NCI-H1694 treated with DMSO at 0.1 percent for 48 hours (cell line): ENCODE data around the gene WWP2.

Experiments
- DNase-seq: peaks from one replicate; lab custom pipeline; 2025; lab: John Stamatoyannopoulos, UW

WWP2 gene

DNA sequence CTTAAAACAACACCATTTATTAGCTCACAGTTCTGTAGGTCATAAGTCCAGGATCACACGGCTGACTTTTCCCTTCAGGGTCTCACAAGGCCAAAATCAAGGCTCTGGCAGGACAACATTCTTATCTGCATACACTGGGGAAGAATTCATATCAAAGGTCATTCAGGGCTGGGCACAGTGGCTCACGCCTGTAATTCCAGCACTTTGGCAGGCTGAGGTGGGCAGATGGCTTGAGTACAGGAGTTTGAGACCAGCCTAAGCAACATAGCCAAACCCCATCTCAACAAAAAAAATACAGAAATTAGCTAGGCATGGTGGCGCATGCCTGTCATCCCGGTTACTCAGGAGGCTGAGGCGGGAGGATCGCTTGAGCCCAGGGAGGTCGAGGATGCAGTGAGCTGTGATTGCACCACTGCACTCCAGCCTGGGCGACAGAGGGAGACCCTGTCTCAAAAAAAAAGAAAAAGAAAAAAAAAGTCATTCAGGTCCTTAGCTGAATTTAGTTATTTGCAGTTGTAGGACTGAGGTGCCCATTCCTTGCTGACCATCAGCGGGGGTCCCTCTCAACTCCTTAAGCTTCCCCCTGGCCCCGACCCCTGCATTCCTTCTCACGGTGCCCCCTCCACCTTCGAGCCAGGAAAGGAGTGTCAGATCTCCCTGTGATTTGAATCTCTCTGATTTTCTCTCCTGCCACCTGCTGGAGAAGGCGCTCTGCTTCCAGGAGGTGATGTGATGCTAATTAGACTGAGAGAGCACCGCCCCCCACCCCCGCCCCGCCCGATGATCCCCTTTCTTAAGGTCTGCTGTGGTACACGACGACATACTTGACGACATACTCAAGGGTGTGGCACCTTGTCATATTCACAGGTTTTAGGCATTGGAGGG is 97.2 kb downstream of the WWP2 start:
- peak; percentile 33 for DNase-seq

DNA sequence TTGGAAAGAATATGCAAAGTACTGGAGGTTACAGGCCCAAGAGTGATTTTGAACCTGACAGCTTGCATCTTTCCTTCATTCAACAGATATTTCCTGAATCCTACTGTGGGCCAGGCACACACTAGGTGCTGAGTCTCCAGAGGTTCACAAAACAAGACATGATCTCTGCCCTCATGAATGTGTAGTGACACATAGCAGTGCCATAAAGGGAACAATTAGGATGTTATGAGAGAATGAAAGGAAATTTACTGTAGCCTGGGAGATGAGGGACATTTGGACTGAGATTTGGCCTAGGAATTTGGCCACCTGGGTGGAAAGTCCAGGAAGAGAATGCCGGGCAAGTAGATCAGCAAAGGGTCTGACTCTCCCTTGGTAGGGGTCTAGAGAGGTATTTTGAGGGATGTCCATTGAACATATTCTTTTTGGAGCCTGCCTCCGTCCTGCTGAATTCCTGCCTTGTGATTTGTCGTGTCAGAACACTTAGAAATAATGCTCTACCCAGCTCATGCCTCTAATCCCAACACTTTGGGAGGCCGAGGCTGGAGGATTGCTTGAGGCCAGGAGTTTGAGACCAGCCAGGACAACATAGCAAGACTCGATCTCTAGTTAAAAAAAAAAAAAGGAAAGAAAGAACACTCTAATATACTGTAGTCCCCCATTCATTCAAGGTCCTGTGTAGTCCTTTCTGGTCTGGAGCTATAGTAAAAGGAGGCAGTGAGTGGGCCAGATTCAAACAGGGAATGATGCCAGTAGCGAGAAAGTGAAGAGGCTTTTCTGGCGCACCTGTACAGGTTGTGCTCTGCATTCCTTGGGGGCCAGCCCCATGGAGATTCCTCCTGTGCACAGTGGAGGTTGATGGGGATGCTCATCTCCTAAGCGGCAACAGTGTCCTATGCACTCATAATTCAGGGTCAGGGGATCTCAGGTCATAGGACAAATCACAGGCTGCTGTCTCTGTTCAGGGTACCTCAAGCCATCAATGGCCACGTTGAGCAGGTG is 98.4 kb downstream of the WWP2 start:
- no peak for DNase-seq

DNA sequence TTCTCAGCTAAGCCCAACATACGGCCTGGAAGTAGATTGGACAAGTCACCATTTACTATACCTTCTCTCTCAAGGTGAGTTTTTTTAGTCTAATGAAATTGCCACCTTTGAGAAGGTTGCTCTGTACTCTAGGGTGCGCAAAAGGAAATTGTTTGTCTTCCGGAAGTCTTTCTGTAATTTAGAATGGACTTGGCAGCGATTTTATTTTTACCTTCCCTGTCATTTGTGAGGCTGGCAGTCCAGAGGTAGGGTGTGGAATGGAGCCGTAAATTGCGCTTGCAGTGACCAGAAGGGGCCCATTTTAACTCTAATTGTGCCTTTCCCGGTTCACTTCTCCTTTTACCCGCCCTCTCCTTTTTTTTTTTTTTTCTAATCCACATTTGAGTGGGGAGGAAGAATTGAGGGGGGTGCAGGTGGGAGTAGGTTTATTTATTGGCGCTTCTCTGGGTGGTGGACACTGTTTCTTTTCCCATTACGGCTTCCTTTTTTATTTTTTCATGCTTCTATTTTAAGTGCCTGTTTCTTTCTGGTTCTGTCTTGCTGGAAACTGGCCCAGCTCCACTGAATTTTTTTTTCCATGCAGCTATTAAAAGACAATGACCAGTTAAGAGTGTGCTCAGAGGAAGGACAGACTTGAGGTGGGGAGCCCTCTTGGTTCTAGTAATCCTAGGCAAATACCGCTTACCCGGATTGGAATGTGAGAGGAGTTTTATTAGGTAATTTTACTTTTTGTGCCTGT is 99.3 kb downstream of the WWP2 start:
- DNase-seq = no peak

DNA sequence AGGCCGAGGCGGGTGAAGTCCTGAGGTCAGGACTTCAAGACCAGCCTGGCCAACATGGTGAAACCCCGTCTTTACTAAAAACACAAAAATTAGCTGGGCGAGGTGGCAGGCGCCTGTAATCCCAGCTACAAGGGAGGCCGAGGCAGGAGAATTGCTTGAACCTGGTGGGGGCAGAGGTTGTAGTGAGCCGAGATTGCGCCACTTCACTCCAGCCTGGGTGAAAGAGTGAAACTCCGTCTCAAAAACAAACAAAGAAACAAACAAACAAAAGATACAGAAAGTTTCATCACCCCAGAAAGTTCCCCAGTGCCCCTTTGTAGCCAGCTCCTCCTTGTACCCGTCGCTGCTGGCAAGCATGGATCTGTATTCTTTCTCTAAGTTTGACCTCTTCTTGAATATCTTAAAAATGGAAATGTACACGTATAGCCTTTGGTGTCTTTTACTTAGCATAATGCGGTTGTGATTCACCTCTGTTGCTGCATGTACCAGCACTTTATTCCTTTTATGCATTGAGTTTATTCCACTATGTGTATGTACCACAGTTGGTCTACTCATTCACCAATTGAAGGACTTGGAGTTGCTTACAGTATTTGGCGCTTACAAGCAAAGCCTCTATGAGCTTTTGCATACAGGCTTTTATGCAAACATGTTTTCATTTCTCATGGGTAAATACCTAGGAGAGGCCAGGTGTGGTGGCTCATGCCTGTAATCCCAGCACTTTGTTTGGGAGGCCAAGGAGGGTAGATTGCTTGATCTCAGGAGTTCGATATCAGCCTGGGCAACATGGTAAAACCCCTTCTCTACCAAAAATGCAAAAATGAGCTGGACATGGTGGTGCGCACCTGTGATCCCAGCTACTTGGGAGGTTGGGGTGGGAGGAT is 101.5 kb downstream of the WWP2 start:
- no peak for DNase-seq

DNA sequence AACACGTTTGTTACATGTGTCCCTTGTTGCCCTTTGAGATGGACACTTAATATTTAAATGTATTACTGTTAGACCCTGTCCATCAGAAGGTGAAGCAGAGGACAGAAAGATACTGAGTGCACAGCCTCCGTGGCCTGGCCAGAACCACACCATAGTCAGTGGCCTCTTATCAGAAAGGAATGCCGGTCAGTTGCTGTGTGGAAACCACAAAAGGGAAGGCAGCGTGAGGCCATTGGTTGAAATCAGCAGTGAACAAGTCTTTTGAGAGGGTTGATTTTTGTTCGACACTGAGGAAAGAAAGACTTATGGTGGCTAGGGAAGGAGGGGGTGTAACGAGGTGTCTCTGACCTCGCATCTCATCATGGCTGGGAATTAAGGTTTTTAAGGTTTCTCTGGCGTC is 103.6 kb downstream of the WWP2 start:
- DNase-seq = no peak

DNA sequence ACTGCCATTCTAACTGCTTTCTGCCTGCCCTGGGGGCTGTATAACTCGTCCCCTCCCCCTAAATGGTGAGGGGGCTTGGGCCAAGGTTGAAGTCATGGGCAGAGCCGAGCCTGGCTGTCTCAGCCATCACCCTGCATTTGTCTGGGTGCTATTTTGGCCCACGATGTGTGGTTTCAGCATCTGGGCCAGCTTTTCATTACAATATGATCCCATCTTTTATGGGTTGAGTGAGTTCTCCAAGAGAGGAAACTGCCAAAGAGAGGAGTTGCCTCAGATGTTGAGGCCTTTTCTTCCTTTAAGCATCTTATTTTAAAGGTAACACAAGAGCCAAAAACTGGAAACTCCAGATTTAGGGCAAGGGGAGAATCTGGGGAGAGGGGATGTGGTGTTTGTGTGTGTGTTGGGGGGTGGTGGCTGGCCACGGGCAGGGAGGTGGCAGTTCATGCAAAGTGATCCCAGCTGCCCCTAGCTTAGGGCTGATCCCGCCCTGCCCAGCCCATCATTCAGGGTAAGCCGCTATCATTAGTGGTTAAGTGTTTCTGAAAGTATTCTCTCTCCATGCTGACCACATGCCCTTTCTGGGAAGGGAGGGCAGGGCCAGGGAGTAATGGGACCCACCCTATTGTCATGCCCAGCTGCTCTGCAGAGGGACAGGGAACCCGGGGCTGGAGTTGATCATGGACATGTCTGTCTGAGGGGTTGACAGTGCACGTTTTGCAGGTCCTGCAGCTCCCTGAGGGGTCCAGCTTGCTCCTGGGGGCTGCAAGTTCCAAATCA is 105.8 kb downstream of the WWP2 start:
- no peak for DNase-seq

DNA sequence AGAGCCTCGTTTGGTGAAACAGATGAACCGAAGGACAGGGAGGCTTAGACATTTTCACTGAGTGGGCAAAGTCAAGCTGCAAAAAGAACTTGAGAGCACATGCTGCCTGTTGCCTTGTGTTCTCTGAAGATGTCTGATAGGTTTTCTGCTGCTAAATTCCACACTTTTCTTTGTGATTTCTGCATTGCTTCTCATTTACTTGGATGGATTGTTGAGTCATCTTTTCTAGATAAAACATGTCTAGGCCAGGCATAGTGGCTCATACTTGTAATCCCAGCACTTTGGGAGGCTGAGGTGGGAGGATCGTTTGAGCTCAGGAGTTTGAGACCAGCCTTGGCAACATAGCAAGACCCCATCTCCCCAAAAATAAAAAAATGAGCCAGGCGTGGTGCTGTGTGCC is 108.6 kb downstream of the WWP2 start:
- DNase-seq = no peak

DNA sequence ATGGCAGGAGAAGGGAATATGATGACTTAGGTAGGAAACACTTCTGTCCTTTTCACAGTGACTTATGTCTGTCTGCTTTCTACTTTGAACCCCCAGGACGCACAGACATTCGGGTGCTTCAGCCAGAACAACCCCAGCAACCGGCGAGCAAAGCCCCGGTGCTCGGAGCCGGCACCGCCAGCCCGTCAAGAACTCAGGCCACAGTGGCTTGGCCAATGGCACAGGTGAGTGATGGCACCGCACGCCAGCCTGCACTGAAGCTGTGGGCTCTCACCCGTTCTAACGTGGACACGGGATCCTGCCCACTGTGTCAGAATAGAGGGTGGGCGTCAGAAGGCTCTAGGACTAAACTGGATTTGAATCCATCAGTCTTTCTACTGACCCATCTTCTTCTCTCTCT is 109.6 kb downstream of the WWP2 start:
- no peak for DNase-seq

DNA sequence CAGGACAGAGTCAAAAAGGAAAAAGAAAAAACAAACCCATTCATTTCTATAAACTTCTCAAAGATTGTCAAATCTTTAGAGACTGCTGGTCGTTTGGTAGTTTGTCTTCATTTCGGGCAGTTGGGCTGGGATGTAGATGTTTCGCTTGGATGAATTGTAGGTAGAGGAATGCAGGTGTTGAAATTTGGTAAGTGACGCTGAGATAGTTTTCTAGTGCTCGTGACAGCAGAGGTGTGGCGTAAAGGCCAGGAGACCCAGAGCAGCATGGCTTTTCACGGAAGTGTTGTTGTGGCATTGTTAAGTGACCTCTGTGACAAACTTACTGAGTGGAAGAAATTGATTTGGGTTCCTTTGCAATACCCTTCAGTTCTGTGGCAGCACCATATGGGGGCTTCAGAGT is 110.8 kb downstream of the WWP2 start:
- DNase-seq = no peak

DNA sequence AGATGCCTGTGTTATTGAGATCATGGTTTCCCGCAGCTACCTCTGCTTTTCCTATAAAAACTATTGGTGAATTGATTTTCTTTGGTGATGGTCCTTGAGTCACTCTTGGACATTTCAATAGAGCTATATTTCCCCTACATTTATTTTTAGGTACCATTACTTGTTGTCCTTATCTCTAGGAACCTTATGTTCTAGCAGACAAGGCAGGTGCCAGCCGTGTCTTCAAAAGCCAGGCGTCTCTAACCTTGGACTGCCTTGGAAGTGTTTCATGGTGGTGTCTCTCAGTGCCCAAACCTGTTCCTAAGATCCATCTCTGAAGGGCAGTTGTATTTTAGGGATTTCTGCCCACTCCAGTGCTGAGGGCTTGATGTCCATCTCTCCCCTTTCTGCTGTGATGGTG is 111.7 kb downstream of the WWP2 start:
- no peak for DNase-seq

DNA sequence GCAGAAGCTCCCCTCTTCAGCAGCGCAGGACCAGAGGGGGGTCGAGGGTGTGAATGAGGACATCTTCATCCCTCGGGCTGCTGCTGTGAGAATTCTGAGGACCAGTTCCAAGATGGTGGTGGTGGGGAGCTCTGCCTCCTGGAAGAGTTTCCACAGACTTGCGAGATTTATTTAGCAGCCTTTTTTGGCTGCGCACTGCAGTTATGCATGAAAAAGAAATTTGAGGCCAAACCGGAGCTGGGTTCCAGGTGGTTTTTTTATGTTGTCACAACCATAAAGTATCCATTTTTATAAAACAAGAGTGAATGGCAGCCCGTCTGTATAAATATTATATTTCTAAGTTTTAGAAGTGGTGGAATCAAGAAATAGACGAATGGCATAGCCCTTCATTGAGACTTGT is 112.1 kb downstream of the WWP2 start:
- no peak for DNase-seq

DNA sequence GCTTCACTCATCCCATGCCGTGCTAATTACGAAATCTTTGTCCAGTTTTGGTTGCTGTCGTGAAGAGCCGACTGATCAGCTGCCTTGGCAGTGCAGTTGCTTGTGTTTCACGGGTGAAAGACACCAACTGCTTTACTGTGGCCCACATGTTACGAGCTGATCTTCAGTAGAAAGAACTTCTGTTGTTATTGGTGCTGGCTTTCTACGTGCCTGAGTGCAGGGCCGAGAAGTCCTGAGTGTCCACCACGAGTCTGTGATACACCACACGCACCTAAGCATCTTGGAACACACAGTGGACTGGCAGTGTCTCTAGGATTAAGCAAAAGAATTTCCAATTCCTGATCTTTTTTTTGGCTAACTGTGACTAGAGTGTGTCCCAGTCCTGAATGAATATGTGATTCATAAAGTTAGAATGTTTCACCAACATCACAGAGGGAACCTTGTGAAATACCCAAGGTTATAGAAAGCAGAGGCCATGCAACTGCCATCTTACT is 118.6 kb downstream of the WWP2 start:
- DNase-seq = no peak

DNA sequence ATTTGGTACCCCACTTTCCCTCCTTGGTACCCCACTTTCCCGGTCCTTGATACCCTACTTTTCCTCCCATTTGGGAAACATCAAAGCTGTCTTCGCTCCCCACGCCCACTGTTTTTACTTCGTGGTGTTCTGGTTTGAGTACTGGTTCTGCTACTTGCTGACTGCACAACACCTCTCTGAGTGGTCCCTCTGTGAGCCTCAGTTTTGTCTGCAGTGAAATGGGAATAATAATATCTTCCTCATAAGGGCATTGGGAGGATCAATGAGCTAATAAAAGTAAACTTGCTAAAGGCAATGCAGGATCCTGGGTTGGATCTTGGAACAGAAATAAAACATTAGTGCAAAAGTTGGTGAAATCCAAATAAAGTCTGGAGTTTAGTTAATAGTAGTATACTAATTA is 119.0 kb downstream of the WWP2 start:
- no peak for DNase-seq

DNA sequence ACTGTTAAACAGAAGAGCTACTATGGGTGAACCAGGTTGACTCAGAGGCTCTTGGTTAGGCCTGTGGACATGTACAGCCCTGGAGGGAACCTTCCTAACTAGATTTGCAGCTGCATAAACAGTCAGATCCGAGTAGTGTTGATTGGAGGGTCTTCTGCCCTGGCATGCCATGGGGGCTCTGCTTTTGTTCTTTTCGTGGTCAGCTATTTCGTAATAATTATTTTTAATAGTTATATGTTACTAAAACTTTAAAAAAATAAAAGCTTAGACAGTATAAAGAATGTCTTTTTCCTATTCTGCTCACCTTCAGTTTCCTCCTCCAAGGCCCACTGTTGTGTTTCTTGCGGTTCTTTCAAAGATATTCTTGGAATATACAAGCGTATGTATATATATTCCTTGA is 121.6 kb downstream of the WWP2 start:
- DNase-seq = no peak

DNA sequence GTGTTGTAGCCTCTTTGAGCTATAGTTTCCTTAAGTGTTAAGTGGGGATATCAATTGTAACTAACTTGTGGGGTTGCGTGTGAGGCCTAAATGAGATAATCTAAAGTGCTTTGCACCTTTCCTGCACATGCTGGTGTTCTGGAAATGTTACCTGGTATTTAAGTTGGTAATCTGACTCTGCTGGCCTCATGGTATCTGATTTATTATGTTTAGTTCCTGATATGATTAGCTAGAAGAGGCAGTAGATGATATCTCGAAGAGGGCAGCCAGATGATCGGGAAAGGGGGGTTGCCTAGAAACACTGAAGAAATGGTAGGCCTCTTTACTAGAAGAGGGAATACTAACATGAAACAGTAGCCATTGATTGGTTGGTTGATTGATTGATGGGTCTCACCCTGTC is 123.6 kb downstream of the WWP2 start:
- no peak for DNase-seq

DNA sequence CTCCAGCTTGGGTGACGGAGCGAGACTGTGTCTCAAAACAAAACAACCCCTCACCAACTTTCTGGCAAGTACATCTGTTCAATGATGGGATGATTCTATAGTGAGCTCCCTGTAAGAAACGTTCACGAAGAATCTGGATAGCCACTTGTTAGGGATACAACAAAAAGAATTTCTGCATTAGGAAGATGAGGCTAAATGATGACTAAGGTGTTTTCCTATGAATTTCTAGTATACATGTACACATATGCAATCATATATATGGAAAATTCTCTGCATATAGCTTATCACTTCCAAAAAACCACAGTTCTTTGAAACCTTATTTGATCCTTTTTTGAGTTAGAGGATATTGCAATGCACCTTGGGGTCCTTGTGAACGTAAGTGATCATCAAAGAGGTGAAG is 124.6 kb downstream of the WWP2 start:
- no peak for DNase-seq

DNA sequence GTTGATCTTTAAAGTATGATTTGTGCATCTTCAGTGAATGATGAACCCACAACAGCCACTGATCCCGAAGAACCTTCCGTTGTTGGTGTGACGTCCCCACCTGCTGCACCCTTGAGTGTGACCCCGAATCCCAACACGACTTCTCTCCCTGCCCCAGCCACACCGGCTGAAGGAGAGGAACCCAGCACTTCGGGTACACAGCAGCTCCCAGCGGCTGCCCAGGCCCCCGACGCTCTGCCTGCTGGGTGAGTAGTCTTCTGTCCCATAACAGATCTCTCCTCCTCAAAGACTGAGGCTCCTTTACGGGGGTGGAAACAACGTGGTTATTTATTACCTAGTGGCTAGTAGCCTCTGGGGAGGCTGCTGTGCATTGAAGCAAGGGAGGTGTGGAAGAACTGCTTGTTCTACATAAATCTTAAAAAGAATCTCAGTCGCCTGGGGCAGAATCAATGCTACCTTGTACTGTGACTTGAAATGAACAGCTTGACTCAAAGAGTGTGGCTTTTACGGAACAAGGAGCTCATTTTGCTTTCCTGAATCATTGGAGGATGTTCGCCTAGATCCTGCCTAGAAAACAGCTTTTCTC is 126.0 kb downstream of the WWP2 start:
- no peak for DNase-seq

DNA sequence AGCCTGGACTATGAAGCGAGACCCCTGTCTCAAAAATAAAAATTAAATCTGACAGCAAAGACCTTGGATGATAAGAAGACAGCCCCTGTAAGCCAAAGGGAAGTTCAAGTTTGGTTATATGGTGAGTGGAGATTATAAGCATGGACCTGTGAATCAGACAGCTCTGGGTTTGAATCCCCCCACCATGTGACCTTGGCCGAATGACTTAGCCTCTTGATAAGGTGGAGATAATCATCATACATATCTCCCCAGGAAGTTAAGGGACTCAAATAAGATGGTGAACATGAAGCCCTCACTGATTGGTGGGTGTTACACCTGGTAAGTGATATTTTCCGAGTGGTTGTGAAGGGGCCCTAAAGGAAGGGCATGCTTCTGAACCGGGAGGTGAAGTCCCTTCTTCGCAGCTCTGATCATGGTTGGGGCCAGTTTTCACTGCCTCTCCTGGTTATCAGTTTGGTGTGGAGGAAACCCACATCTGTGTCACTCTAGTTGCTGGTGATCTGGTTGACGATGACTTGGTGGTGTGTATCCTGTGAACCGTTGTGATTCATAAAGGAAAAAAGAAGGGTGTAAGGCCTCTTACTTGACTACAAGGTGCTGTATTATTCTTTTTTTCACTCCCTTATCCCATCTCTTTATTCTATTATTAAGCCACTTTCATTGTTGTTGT is 127.3 kb downstream of the WWP2 start:
- no peak for DNase-seq
